ENCODE measurements around the gene SYTL3.

- TF ChIP-seq, protein P1, sequence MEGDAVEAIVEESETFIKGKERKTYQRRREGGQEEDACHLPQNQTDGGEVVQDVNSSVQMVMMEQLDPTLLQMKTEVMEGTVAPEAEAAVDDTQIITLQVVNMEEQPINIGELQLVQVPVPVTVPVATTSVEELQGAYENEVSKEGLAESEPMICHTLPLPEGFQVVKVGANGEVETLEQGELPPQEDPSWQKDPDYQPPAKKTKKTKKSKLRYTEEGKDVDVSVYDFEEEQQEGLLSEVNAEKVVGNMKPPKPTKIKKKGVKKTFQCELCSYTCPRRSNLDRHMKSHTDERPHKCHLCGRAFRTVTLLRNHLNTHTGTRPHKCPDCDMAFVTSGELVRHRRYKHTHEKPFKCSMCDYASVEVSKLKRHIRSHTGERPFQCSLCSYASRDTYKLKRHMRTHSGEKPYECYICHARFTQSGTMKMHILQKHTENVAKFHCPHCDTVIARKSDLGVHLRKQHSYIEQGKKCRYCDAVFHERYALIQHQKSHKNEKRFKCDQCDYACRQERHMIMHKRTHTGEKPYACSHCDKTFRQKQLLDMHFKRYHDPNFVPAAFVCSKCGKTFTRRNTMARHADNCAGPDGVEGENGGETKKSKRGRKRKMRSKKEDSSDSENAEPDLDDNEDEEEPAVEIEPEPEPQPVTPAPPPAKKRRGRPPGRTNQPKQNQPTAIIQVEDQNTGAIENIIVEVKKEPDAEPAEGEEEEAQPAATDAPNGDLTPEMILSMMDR (IDR thresholded peaks at IDR 0.05), result no peak
- TF ChIP-seq POLR2A (IDR thresholded peaks at IDR 0.05; ENCODE audit: low read depth), result no peak
Measured at GRCh38 chr6:158754738-158755137, 104.9 kb downstream of the SYTL3 start.
